Endothelial cell of umbilical vein (primary cell): ENCODE data around the gene STUM. TPM values are rescaled to one million over a fixed set of nuclear protein-coding genes. Genes with fewer than 3 reads are reported as not detected.

ENCODE experiments used
- BruUV-seq: library from RNA; stranded (reverse); fragments of 400-500 nt; replicated peaks from 2 replicates; lab custom pipeline; 2021; lab: Mats Ljungman, UMichigan
- CTCF ChIA-PET: fragments of 300-600, 350-600 bp; sonication (Branson Sonifier 250); formaldehyde crosslinking; loops from one replicate; lab custom pipeline; 2021; ENCODE audit warnings: antibody characterized with exemption, inconsistent platforms; lab: Charles Lee
- POLR2A ChIA-PET: fragments of 300-600, 350-600 bp; sonication (Branson Sonifier 250); formaldehyde crosslinking; loops from one replicate; lab custom pipeline; 2021; ENCODE audit warnings: antibody characterized with exemption, inconsistent platforms; lab: Charles Lee
- DNase-seq: peaks from one replicate; pipeline ENCODE4 v3.0.0-alpha.2; 2011; ENCODE audit warnings: low read depth, low spot score
- FAIRE-seq: peaks from 2 replicates; lab custom pipeline; 2011; peaks lifted over from hg19 to GRCh38; lab: Jason Lieb, UNC
- H2AFZ ChIP-seq: 2 replicates; pipeline ENCODE4 v1.6.0; 2012; ENCODE audit warnings: low read depth, low read length, control low read depth, inconsistent platforms
- H3K27ac ChIP-seq: 2 replicates; pipeline ENCODE4 v1.5.1; 2011; ENCODE audit warnings: low read depth, mild to moderate bottlenecking, control low read depth, low read length, moderate library complexity; ENCODE audit not compliant: insufficient read depth
- H3K27me3 ChIP-seq, 2 experiments: 2 replicates each; pipeline versions ENCODE4 v1.6.0 to v1.6.1; 2011; ENCODE audit warnings: low read length in 2 of 2, mixed read lengths in 1 of 2; ENCODE audit not compliant: control insufficient read depth in 2 of 2, insufficient read depth in 2 of 2
- H3K36me3 ChIP-seq, 2 experiments: 2 replicates in 1 of 2; 3 replicates in 1 of 2; pipeline ENCODE4 v1.5.1; 2011; ENCODE audit warnings: low read length in 2 of 2, mild to moderate bottlenecking in 1 of 2, moderate library complexity in 1 of 2; ENCODE audit not compliant: control insufficient read depth in 2 of 2, insufficient read depth in 2 of 2; ENCODE audit errors: extremely low read depth in 1 of 2
- H3K4me1 ChIP-seq: 3 replicates; pipeline ENCODE4 v1.5.1; 2011; ENCODE audit warnings: mild to moderate bottlenecking, low read length; ENCODE audit not compliant: control insufficient read depth, insufficient read depth; ENCODE audit errors: extremely low read depth
- H3K4me2 ChIP-seq: 2 replicates; pipeline ENCODE4 v1.6.1; 2011; ENCODE audit warnings: low read length, control low read depth, mixed read lengths; ENCODE audit not compliant: insufficient read depth
- H3K4me3 ChIP-seq, 3 experiments: fragments of 200-600 bp in 1 of 3; sonication (generic), shearing (Covaris generic) in 1 of 3; replicated peaks in 1 of 3; 2 replicates each; pipeline ENCODE4 v1.5.1; 2011 to 2016; ENCODE audit warnings: control low read depth in 3 of 3, low read length in 3 of 3, mild to moderate bottlenecking in 2 of 3, inconsistent platforms in 1 of 3, low read depth in 1 of 3, moderate library complexity in 1 of 3; ENCODE audit not compliant: insufficient read depth in 1 of 3
- H3K79me2 ChIP-seq: 2 replicates; pipeline ENCODE4 v1.6.0; 2012; ENCODE audit warnings: low read length, inconsistent platforms; ENCODE audit not compliant: control insufficient read depth, insufficient read depth
- H3K9ac ChIP-seq: replicated peaks from 2 replicates; pipeline ENCODE3; 2011; ENCODE audit warnings: low read length, control low read depth; ENCODE audit not compliant: insufficient read depth; ENCODE audit errors: extremely low read depth
- H3K9me1 ChIP-seq: replicated peaks from 3 replicates; pipeline ENCODE4 v1.6.0; 2011; ENCODE audit warnings: mild to moderate bottlenecking, low read length; ENCODE audit not compliant: control insufficient read depth, insufficient read depth; ENCODE audit errors: extremely low read depth
- H3K9me3 ChIP-seq: replicated peaks from 2 replicates; pipeline ENCODE4 v1.5.1; 2012; ENCODE audit warnings: low read length, inconsistent platforms; ENCODE audit not compliant: control insufficient read depth, insufficient read depth
- H4K20me1 ChIP-seq: replicated peaks from 2 replicates; pipeline ENCODE3; 2011; ENCODE audit warnings: mild to moderate bottlenecking, low read length; ENCODE audit not compliant: control insufficient read depth, insufficient read depth; ENCODE audit errors: extremely low read depth
- EZH2 ChIP-seq: IDR thresholded peaks from 2 replicates; pipeline ENCODE4 v1.6.1; 2012; ENCODE audit warnings: borderline replicate concordance, low read depth, mild to moderate bottlenecking, moderate library complexity, low read length, inconsistent platforms; ENCODE audit not compliant: severe bottlenecking
- FOS ChIP-seq: IDR thresholded peaks from 2 replicates; pipeline ENCODE4 v1.6.1; 2011; ENCODE audit warnings: mild to moderate bottlenecking, low read length, moderate library complexity, borderline replicate concordance; ENCODE audit not compliant: insufficient read depth
- GATA2 ChIP-seq: IDR thresholded peaks from 2 replicates; pipeline ENCODE4 v1.7.0; 2011; ENCODE audit warnings: low read depth, mild to moderate bottlenecking, moderate library complexity, mixed read lengths, low read length; ENCODE audit not compliant: insufficient read length, insufficient read depth
- JUN ChIP-seq: IDR thresholded peaks from 2 replicates; pipeline ENCODE4 v1.6.1; 2011; ENCODE audit warnings: borderline replicate concordance, low read depth; ENCODE audit not compliant: insufficient read length, insufficient read depth
- MYC ChIP-seq: IDR thresholded peaks from one replicate; pipeline ENCODE4 v1.6.1; 2011; ENCODE audit warnings: mild to moderate bottlenecking, low read depth, low read length
- POLR2A ChIP-seq: IDR thresholded peaks from 2 replicates; pipeline ENCODE4 v1.6.1; 2012; ENCODE audit warnings: low read depth, mild to moderate bottlenecking, control low read depth, low read length
- POLR2AphosphoS5 ChIP-seq: IDR thresholded peaks from 2 replicates; pipeline ENCODE4 v1.6.1; 2012; ENCODE audit warnings: low read depth, mild to moderate bottlenecking, control low read depth, low read length, moderate library complexity; ENCODE audit not compliant: insufficient read depth
- dilution Hi-C: fragments of 300-500 bp; cut with MboI; formaldehyde crosslinking; loops from one replicate; pipeline ENCODE4 v1.15.0; 2019; ENCODE audit warnings: low sequenced_read_pairs; ENCODE audit not compliant: extremely low pct_ligation_motif_present
- intact Hi-C: fragments of 100-400 bp; cut with micrococcal nuclease; formaldehyde crosslinking; loops from one replicate; pipeline ENCODE4 v1.10.0; 2022
- polyA plus RNA-seq, 4 experiments: library from polyadenylated mRNA; depleted of rRNA in 3 of 4; stranded (reverse) in 3 of 4; unstranded in 1 of 4; fragments of >200 nt; gene quantifications; 2 replicates each; pipeline versions ENCODE4 v1.2.1 to v1.2.3, GENCODE V29; 2011 to 2012; ENCODE audit warnings: missing spikeins in 1 of 4
- total RNA-seq: library from RNA; stranded (reverse); gene quantifications from 2 replicates; pipeline ENCODE4 v1.2.3, GENCODE V29; 2021
- TF ChIP-seq, protein P1 (sequence below), 2 donors: IDR thresholded peaks; 1 replicate in 1 of 2; 2 replicates in 1 of 2; pipeline ENCODE4 v1.5.1; 2011; ENCODE audit warnings: low read length in 2 of 2, mild to moderate bottlenecking in 2 of 2, moderate library complexity in 2 of 2, control low read depth in 1 of 2, inconsistent platforms in 1 of 2, low read depth in 1 of 2; ENCODE audit not compliant: insufficient read depth in 1 of 2; ENCODE audit errors: extremely low read depth in 1 of 2
- TF ChIP-seq, protein P2 (sequence below): IDR thresholded peaks from 2 replicates; pipeline ENCODE4 v1.6.1; 2011; ENCODE audit not compliant: insufficient read depth, insufficient read length

STUM gene
- total and polyA plus RNA-seq, 2 donors (not counting 3 experiments of a cell fraction or from before 2014, with no cell fraction given): not detected

- dilution Hi-C loops: no loop called here
- Histone ChIP-seq H3K4me3 (no peak overlapping the region), H2AFZ (no peak overlapping the region), H4K20me1 (no peaks in the 10 kb centered on the region), H3K36me3 (no peaks in the 10 kb centered on the region), H3K27me3 (no peaks in the 10 kb centered on the region), H3K27ac (no peak overlapping the region), H3K9me1 (no peaks in the 10 kb centered on the region), H3K4me1 (no peaks in the 10 kb centered on the region), H3K4me2 (no peak overlapping the region), H3K9ac (no peak overlapping the region), H3K79me2 (no peaks in the 10 kb centered on the region), H3K9me3 (no peaks in the 10 kb centered on the region)
- POLR2A ChIA-PET: no interaction called here
- intact Hi-C loops: loop anchor here (2.0 kb wide), 1 partner anchor 33 kb away; no protein-coding TSS in a partner anchor
- no TSS peak for BruUV-seq
- CTCF ChIA-PET: interaction anchor here (0.8 to 2.6 kb wide), 8 partner anchors 12 to 218 kb away, joined by 3 to 57 read pairs (median 4); partner anchors contain the start of gene STUM
- TF ChIP-seq EZH2 (no peak), MYC (no peak), POLR2AphosphoS5 (no peak), JUN (no peak), GATA2 (no peak), FOS (no peak), POLR2A (no peak)
- TF ChIP-seq, protein P1, sequence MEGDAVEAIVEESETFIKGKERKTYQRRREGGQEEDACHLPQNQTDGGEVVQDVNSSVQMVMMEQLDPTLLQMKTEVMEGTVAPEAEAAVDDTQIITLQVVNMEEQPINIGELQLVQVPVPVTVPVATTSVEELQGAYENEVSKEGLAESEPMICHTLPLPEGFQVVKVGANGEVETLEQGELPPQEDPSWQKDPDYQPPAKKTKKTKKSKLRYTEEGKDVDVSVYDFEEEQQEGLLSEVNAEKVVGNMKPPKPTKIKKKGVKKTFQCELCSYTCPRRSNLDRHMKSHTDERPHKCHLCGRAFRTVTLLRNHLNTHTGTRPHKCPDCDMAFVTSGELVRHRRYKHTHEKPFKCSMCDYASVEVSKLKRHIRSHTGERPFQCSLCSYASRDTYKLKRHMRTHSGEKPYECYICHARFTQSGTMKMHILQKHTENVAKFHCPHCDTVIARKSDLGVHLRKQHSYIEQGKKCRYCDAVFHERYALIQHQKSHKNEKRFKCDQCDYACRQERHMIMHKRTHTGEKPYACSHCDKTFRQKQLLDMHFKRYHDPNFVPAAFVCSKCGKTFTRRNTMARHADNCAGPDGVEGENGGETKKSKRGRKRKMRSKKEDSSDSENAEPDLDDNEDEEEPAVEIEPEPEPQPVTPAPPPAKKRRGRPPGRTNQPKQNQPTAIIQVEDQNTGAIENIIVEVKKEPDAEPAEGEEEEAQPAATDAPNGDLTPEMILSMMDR (IDR thresholded peaks at IDR 0.05; ENCODE audit: extremely low read depth in 1 of 2, insufficient read depth in 1 of 2, low read depth in 1 of 2, low read length in 2 of 2): no peak
- TF ChIP-seq, protein P2, sequence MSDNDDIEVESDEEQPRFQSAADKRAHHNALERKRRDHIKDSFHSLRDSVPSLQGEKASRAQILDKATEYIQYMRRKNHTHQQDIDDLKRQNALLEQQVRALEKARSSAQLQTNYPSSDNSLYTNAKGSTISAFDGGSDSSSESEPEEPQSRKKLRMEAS: no peak
- DNase-seq: no peak
- no peak for FAIRE-seq
Observed at GRCh38 chr1:226609836-226610455, 61.4 kb downstream of the STUM start.
